SK-N-MC (cell line): ENCODE measurements around the gene PGAP1.

Experiments
- DNase-seq: peaks from one replicate; pipeline ENCODE4 v3.0.0-alpha.2; 2011; ENCODE audit warnings: low read depth, low spot score
- H3K27ac ChIP-seq: fragments of 200-600 bp; sonication (generic); 2 replicates; pipeline ENCODE4 v1.5.1; 2016; ENCODE audit warnings: mixed run types
- H3K36me3 ChIP-seq: fragments of 200-600 bp; sonication (generic); 2 replicates; pipeline ENCODE4 v1.6.1; 2017; ENCODE audit warnings: antibody characterized with exemption, low read length, mixed read lengths; ENCODE audit not compliant: insufficient read depth
- H3K4me3 ChIP-seq: fragments of 200-600 bp; sonication (generic); 2 replicates; pipeline ENCODE4 v1.5.1; 2016
- H3K9ac ChIP-seq: fragments of 200-600 bp; sonication (generic); 2 replicates; pipeline ENCODE4 v1.8.0; 2017; ENCODE audit warnings: mixed run types, mixed read lengths; ENCODE audit not compliant: insufficient read length
- H3K9me3 ChIP-seq: fragments of 200-600 bp; sonication (generic); 2 replicates; pipeline ENCODE4 v1.6.1; 2017; ENCODE audit warnings: low read depth, mild to moderate bottlenecking, antibody characterized with exemption, low read length, moderate library complexity, mixed read lengths
- EZH2 ChIP-seq: fragments of 200-600 bp; sonication (generic); IDR thresholded peaks from one replicate; pipeline ENCODE4 v1.6.1; 2017; ENCODE audit warnings: antibody characterized with exemption
- FOXP2 ChIP-seq: optimal IDR thresholded peaks from 2 replicates; pipeline ENCODE3; 2011; ENCODE audit warnings: mild to moderate bottlenecking, moderate library complexity; ENCODE audit not compliant: insufficient read depth; ENCODE audit errors: extremely low read length, control extremely low read depth
- POLR2AphosphoS5 ChIP-seq: IDR thresholded peaks from 2 replicates; pipeline ENCODE4 v1.6.1; 2012; ENCODE audit warnings: mild to moderate bottlenecking, low read depth, low read length, borderline replicate concordance

The PGAP1 gene

DNA sequence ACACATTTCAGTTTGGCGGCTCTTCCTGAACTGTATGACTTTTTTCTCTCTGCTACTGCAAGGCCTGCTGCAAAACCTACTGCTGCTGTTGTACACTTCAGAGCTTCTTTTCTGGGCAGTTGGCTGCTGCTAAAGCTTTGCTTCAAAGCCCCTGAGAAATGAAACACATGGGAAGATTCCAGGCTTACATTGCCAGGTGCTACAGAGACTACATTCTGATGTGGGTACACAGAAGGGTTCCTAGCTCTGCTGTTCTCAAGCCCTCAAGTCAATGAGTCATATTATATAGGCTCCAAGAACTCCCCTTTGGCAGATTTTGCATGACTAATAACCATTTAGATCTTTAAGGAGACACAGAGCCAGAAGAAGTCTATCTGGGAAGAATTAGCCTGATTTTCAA lies 12.9 kb upstream of the PGAP1 start:
- Histone ChIP-seq H3K4me3 (no peak overlapping the region), H3K27ac (no peak overlapping the region), H3K9me3 (no peaks in the 10 kb centered on the region), H3K9ac (no peak overlapping the region), H3K36me3 (no peaks in the 10 kb centered on the region)
- DNase-seq = no peak
- TF ChIP-seq EZH2 (no peak), POLR2AphosphoS5 (no peak), FOXP2 (no peak)

DNA sequence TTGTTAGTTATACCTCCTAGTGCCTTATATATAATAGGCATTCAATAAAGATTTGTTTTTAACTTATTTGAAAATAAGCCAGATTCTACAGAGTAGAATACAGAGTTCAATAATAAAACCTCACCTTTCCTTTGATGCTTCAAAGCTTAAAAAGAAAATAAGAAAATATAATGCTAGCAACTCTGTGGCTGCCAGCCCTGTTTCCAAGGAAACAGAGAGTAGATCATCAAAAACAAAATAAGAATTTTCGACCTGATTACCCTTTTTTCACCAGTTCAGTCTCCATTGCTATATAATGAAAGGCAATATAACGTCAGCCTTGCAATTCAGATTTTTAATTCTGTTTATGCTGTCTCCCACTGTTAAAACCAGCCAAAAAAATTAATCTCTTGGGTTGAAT lies 8.9 kb upstream of the PGAP1 start:
- TF ChIP-seq EZH2 (no peak), POLR2AphosphoS5 (no peak), FOXP2 (no peak)
- no peak overlapping the region for H3K4me3 ChIP-seq
- H3K36me3 ChIP-seq = no peaks in the 10 kb centered on the region
- H3K9ac ChIP-seq = no peak overlapping the region
- H3K9me3 ChIP-seq = no peaks in the 10 kb centered on the region
- no peak overlapping the region for H3K27ac ChIP-seq
- DNase-seq = no peak

DNA sequence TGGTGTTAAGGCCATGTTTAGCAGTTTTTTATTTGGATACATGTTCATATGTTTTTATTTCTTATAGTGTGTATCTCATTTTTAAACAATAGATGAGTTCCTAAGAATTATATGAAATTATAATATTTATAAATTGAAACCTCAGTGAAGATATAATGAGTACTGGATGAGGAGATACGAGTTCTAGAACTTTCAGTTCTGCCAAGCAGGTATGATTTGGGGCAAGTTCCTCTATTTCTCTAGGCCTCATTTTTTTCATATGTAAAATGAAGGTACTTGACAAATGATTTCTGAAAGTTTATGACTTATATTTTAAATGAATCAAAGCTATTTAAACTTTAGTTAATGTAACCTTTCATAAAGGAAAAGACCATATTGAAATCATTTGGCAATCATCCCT lies 8.2 kb upstream of the PGAP1 start:
- no peak for TF ChIP-seq FOXP2
- no peak for TF ChIP-seq EZH2
- no peak for TF ChIP-seq POLR2AphosphoS5
- no peak for DNase-seq
- Histone ChIP-seq H3K9ac (no peak overlapping the region), H3K9me3 (no peaks in the 10 kb centered on the region), H3K4me3 (no peak overlapping the region), H3K27ac (no peak overlapping the region), H3K36me3 (no peaks in the 10 kb centered on the region)

DNA sequence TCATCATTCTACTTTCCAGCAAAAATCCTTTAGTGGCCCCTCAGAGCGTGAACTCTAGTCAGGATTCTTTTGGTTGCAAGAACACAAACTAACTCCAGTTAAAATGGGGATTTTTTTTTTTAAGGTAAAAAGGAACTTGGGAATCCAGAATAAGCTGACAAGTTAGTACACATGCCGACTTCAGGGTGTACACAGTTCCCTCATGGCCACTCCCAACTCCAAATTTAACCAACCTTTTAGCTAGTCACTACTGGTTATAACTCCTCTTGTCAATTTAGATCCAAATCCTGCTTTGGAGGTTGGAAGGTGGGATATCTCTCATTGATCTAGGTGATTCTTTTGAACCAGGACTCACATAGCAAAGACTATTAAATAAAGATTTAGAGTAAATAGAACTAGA lies 5.0 kb upstream of the PGAP1 start:
- TF ChIP-seq EZH2 = no peak
- TF ChIP-seq FOXP2 = no peak
- no peak for TF ChIP-seq POLR2AphosphoS5
- DNase-seq = no peak
- Histone ChIP-seq H3K36me3 (no peaks in the 10 kb centered on the region), H3K9me3 (no peaks in the 10 kb centered on the region), H3K27ac (no peak overlapping the region), H3K4me3 (no peak overlapping the region), H3K9ac (no peak overlapping the region)

DNA sequence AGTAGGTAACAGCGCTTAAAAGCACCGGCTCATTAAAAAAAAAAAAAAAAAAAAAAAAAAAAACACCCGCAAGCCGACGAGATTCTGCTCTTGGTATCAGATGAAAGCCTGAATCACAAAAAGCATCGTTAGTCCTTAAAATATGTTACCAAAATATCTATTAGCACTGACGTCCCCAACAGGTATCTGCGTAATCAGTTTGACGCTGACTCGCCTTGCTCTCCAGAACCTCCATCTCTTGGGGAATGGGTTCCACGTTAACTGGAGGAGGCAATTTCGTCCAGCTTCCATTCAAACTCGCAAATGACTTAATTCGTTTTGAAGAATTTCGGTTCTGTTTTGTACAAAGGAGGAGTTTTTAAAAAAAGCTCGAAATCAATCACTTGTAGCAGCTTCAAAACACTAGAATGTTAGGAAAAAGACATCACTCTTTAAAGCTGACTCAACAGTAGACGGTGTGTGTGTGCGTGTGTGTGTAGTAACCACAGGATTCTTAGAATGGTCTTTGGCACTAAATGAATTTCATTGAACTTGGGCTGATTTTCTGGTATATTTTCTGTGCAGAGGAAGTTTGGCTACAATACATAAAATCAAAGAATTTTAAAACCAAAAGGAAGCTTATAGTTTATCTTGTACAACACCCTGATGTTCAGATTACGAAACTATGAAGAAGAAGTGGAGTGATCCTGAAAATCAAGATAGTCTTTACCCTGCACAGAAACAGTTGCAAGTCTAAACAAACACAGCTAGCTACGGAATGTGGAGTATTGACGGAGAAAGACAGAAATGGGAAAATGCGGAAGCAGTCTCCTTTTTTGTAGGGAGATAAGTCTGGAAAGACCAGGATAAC lies 1.1 kb upstream of the PGAP1 start:
- TF ChIP-seq POLR2AphosphoS5 (no peak), FOXP2 (no peak), EZH2 (no peak)
- peak overlapping the region; percentile 81 for H3K27ac ChIP-seq
- DNase-seq = no peak
- no peaks in the 10 kb centered on the region for H3K36me3 ChIP-seq
- peak overlapping the region; percentile 89 for H3K4me3 ChIP-seq
- no peaks in the 10 kb centered on the region for H3K9me3 ChIP-seq
- H3K9ac ChIP-seq = peak overlapping the region; percentile 78

DNA sequence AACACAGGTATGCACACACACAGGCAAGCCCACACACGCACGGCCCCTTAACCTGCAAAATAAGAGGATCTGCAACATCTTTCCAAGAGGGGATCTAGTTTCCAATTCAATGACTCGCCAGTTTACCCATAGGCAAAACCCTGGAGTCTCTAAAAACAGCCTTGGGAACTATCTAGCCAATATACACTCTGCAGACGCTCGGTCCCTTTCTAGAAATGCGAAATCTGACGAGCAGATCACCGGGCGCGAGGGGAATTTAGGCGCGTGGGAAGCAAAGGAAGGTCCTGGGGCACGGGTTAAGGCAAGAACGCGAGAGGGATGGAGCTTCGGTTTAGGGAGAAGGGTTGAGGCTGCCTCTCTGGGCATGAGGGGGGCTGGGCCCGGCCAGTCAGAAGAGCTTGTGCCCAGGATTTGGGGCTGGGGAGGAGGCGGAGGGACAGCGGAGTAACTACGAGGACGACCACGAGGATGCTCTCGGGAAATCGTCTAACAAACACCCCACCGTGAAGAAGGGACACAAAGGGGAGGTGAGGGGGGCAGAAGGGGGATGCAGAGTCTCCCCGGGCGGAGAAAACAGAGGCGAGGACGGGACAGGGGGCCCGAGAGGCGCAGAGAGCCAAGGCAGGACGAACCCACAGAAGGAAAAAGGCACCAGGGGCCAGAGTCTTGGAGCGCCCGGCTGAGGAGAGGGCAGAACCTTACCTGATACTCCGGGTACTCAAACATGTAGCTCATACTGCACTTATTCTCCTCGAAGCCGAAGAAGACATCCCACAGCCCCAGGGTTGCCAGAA lies 542 bp downstream of the PGAP1 start:
- no peaks in the 10 kb centered on the region for H3K9me3 ChIP-seq
- H3K27ac ChIP-seq = peak overlapping the region; percentile 81
- peak overlapping the region; percentile 89 for H3K4me3 ChIP-seq
- no peak for TF ChIP-seq EZH2
- TF ChIP-seq POLR2AphosphoS5 = no peak
- no peak for TF ChIP-seq FOXP2
- DNase-seq = no peak
- peaks cover 4% of the 10 kb centered on the region for H3K36me3 ChIP-seq
- peak overlapping the region; percentile 78 for H3K9ac ChIP-seq

DNA sequence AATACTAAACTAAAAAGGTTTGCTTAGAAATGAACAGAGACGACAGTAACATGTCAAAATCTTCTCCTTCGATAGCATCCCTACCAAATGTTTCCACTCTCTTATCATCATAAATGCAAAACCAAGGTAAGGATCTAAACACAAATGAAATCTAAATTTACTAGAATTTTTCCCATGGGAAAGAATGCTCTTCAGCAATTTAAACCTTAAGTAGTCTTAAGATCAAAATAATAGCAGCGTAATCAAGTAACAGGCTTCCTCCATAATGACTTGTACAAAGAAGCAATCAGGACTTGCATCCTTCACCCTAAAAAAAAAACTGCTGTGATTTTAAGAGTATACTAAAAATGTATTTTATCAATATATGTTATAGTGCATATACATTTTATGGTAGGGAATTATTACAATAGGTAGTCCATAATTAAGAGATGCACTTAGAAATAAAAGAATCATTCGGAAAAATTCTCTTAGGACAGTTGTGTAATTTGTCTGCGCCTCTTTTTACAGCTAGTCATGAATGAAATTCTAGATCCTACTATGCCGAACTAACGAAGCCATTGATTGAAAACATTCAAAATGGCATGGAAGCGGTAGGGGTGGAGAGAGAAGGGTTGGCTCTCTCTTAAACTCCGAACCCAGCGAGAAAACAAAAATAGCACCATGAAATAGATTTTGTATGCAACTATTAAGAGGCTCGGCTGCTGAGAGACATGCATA lies 1.3 kb downstream of the PGAP1 start:
- Histone ChIP-seq H3K9ac (peak overlapping the region; percentile 78), H3K4me3 (peak overlapping the region; percentile 89), H3K27ac (peak overlapping the region; percentile 81; the same call in 1 of the 2 replicates), H3K9me3 (no peaks in the 10 kb centered on the region), H3K36me3 (peaks cover 11% of the 10 kb centered on the region)
- no peak for TF ChIP-seq FOXP2
- no peak for TF ChIP-seq POLR2AphosphoS5
- TF ChIP-seq EZH2 = no peak
- DNase-seq = no peak

DNA sequence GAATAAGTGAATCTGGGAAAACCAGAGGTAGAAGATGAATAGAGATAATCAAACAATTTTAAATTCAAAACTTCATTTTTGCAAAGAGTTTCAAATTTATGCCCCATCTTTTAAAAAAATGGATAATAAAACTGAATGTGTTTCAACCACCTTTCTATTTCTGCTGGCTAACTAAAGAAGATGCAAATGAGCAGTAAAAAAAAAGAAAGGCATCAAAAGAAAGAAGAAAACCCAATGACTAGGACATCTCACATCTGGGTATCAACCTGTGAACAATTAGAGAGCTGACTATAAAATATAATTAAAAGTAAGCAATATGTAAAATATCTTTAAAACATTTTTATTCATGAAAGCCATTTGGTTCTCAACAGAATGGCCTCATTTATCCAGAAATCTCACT lies 2.5 kb downstream of the PGAP1 start:
- H3K9me3 ChIP-seq = no peaks in the 10 kb centered on the region
- peak overlapping the region; percentile 89 for H3K4me3 ChIP-seq
- peak overlapping the region; percentile 78 for H3K9ac ChIP-seq
- TF ChIP-seq EZH2 (no peak), POLR2AphosphoS5 (no peak), FOXP2 (no peak)
- peaks cover 23% of the 10 kb centered on the region for H3K36me3 ChIP-seq
- no peak for DNase-seq
- no peak overlapping the region; the same call in 1 of the 2 replicates for H3K27ac ChIP-seq
